ENCODE measurements around the gene TMEM139.
A peak's percentile ranks its signal among the peaks of the same experiment; 100 is the strongest.

TMEM139 gene

DNA sequence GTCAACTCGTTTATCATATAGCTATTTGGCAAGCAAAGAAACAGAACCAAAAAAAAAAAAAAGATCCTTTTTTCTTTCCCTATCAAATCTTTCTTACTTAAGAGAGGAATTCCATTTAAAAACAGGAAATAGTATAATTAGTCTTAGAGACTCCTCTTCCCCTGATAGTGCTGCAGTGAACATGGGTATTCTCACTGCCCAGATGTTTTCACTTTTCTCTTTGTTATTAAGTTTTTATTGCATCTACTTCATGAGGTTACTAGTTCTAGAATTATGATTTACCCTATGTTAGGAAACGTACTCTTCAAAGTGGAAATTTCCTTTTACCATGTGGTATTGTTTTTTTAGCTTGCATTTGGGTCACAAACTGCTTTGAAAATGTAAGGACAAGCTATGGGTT, 11.9 kb downstream of the TMEM139 start:
- POLR2A ChIA-PET, result interaction anchor here (1.1 kb wide), 1 partner anchor 11 kb away, joined by 3 read pairs; no protein-coding TSS in a partner anchor
- CTCF ChIA-PET, result interaction anchor here (0.9 to 2.4 kb wide), 3 partner anchors 8 to 83 kb away, joined by 4 to 11 read pairs (median 7); no protein-coding TSS in a partner anchor
- no peak for DNase-seq (ENCODE audit: extremely low spot score)
- TF ChIP-seq CTBP1 (IDR thresholded peaks at IDR 0.05; ENCODE audit: borderline replicate concordance), result no peak
- TF ChIP-seq ARNT (IDR thresholded peaks at IDR 0.05), result no peak
- TF ChIP-seq BHLHE40 (IDR thresholded peaks at IDR 0.05; ENCODE audit: borderline replicate concordance), result no peak
- no peak for TF ChIP-seq HDGF (IDR thresholded peaks at IDR 0.05; ENCODE audit: borderline replicate concordance)
- no peak for TF ChIP-seq LEF1 (IDR thresholded peaks at IDR 0.05; ENCODE audit: borderline replicate concordance)
- TF ChIP-seq SP1 (IDR thresholded peaks at IDR 0.05), result no peak
- TF ChIP-seq ELF4 (IDR thresholded peaks at IDR 0.05), result no peak
- TF ChIP-seq, protein P1, sequence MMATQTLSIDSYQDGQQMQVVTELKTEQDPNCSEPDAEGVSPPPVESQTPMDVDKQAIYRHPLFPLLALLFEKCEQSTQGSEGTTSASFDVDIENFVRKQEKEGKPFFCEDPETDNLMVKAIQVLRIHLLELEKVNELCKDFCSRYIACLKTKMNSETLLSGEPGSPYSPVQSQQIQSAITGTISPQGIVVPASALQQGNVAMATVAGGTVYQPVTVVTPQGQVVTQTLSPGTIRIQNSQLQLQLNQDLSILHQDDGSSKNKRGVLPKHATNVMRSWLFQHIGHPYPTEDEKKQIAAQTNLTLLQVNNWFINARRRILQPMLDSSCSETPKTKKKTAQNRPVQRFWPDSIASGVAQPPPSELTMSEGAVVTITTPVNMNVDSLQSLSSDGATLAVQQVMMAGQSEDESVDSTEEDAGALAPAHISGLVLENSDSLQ (IDR thresholded peaks at IDR 0.05), result no peak
- no peak for TF ChIP-seq NFRKB (IDR thresholded peaks at IDR 0.05)
- no peak for TF ChIP-seq L3MBTL2 (conservative IDR thresholded peaks at IDR 0.05)
- no peak for TF ChIP-seq FOXA1 (IDR thresholded peaks at IDR 0.05)
- no peak for TF ChIP-seq FOXM1 (IDR thresholded peaks at IDR 0.05; ENCODE audit: borderline replicate concordance)
- no peak for TF ChIP-seq SUZ12 (IDR thresholded peaks at IDR 0.05)

DNA sequence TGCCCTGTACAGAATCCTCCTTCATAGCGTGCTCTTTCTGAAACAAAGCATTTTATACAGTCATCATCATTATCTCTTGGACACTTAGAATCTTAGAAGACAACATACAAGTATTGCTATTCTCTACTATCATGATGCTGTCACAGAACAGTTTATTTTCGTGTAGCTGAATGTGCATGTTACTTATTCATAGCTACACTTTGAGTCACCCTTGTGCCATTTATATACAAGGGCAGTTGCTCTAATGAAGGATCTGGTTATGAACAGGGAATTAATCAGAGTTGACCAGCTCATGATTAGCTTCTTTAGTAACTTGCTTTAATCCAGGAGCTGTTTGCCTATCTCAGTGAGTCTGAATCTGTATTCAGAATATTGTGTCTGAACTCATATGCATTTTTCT, 14.6 kb downstream of the TMEM139 start:
- no peak for TF ChIP-seq L3MBTL2 (conservative IDR thresholded peaks at IDR 0.05)
- no peak for TF ChIP-seq ZNF384 (IDR thresholded peaks at IDR 0.05)
- TF ChIP-seq FOXK2 (IDR thresholded peaks at IDR 0.05), result no peak
- TF ChIP-seq BHLHE40 (IDR thresholded peaks at IDR 0.05; ENCODE audit: borderline replicate concordance), result no peak
- no peak for TF ChIP-seq FOXM1 (IDR thresholded peaks at IDR 0.05; ENCODE audit: borderline replicate concordance)
- TF ChIP-seq FOXA1 (IDR thresholded peaks at IDR 0.05), result no peak
- TF ChIP-seq CTBP1 (IDR thresholded peaks at IDR 0.05; ENCODE audit: borderline replicate concordance), result no peak
- no peak for TF ChIP-seq ARNT (IDR thresholded peaks at IDR 0.05)
- no peak for TF ChIP-seq HDGF (IDR thresholded peaks at IDR 0.05; ENCODE audit: borderline replicate concordance)
- TF ChIP-seq LEF1 (IDR thresholded peaks at IDR 0.05; ENCODE audit: borderline replicate concordance), result no peak
- TF ChIP-seq TARDBP (IDR thresholded peaks at IDR 0.05), result no peak
- TF ChIP-seq SP1 (IDR thresholded peaks at IDR 0.05), result no peak
- TF ChIP-seq NFRKB (IDR thresholded peaks at IDR 0.05), result no peak
- no peak for DNase-seq (ENCODE audit: extremely low spot score)
- CTCF ChIA-PET, result interaction anchor here (0.7 to 1.7 kb wide), 10 partner anchors 8 to 107 kb away, joined by 3 to 14 read pairs (median 4); partner anchors contain the start of gene CLCN1
- POLR2A ChIA-PET, result interaction anchor here (1.3 kb wide), 1 partner anchor 36 kb away, joined by 5 read pairs; the partner anchor contains the start of gene GSTK1

DNA sequence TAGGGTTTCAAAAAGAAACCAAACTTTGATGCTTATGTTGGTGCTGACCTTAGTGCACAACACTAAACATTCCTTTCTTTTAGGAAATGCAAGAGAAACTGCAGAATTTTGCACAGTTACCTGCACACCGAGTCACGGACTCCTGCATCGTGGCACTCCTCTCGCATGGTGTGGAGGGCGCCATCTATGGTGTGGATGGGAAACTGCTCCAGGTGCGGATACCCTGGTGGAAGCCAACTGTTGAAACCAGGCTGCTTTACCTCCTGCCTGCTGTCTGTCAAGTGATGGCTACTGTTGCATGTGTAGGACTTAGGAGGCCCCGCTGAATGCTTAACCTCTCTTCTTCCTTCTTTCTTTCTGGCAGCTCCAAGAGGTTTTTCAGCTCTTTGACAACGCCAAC, 15.1 kb downstream of the TMEM139 start:
- POLR2A ChIA-PET, result interaction anchor here (1.3 kb wide), 1 partner anchor 36 kb away, joined by 5 read pairs; the partner anchor contains the start of gene GSTK1
- DNase-seq (ENCODE audit: extremely low spot score), result peak; percentile 69
- CTCF ChIA-PET, result interaction anchor here (0.7 to 1.7 kb wide), 10 partner anchors 9 to 106 kb away, joined by 3 to 14 read pairs (median 4); partner anchors contain the start of gene CLCN1
- TF ChIP-seq BHLHE40 (IDR thresholded peaks at IDR 0.05; ENCODE audit: borderline replicate concordance), result no peak
- TF ChIP-seq ZNF384 (IDR thresholded peaks at IDR 0.05), result no peak
- TF ChIP-seq SUZ12 (IDR thresholded peaks at IDR 0.05), result no peak
- no peak for TF ChIP-seq CTBP1 (IDR thresholded peaks at IDR 0.05; ENCODE audit: borderline replicate concordance)
- TF ChIP-seq FOXM1 (IDR thresholded peaks at IDR 0.05; ENCODE audit: borderline replicate concordance), result no peak
- TF ChIP-seq TARDBP (IDR thresholded peaks at IDR 0.05), result no peak
- no peak for TF ChIP-seq LEF1 (IDR thresholded peaks at IDR 0.05; ENCODE audit: borderline replicate concordance)
- TF ChIP-seq, protein P1 (IDR thresholded peaks at IDR 0.05), result no peak; the same call in 1 of the 2 replicates
- TF ChIP-seq HDGF (IDR thresholded peaks at IDR 0.05; ENCODE audit: borderline replicate concordance), result no peak

- ChIA-PET POLR2A (interaction anchor here (1.8 kb wide), 1 partner anchor 38 kb away, joined by 5 read pairs; the partner anchor contains the start of gene GSTK1), CTCF (interaction anchor here (0.7 to 1.2 kb wide), 4 partner anchors 9 to 79 kb away, joined by 3 to 4 read pairs (median 3); partner anchors contain the start of genes CLCN1 and GSTK1)
- no peak for TF ChIP-seq LEF1 (IDR thresholded peaks at IDR 0.05; ENCODE audit: borderline replicate concordance)
- no peak for TF ChIP-seq SP1 (IDR thresholded peaks at IDR 0.05)
- TF ChIP-seq SUZ12 (IDR thresholded peaks at IDR 0.05), result no peak
- no peak for TF ChIP-seq FOXM1 (IDR thresholded peaks at IDR 0.05; ENCODE audit: borderline replicate concordance)
- no peak for TF ChIP-seq FOXA1 (IDR thresholded peaks at IDR 0.05)
- no peak for TF ChIP-seq ARNT (IDR thresholded peaks at IDR 0.05)
- TF ChIP-seq TARDBP (IDR thresholded peaks at IDR 0.05), result no peak
- TF ChIP-seq HDGF (IDR thresholded peaks at IDR 0.05; ENCODE audit: borderline replicate concordance), result no peak
- no peak for TF ChIP-seq L3MBTL2 (conservative IDR thresholded peaks at IDR 0.05)
- no peak for TF ChIP-seq ELF4 (IDR thresholded peaks at IDR 0.05)
- no peak for TF ChIP-seq BHLHE40 (IDR thresholded peaks at IDR 0.05; ENCODE audit: borderline replicate concordance)
- no peak for TF ChIP-seq NFRKB (IDR thresholded peaks at IDR 0.05)
- TF ChIP-seq CTBP1 (IDR thresholded peaks at IDR 0.05; ENCODE audit: borderline replicate concordance), result no peak
- no peak for TF ChIP-seq ZNF384 (IDR thresholded peaks at IDR 0.05)
- TF ChIP-seq, protein P1 (IDR thresholded peaks at IDR 0.05), result no peak
- no peak for TF ChIP-seq FOXK2 (IDR thresholded peaks at IDR 0.05)
- DNase-seq (ENCODE audit: extremely low spot score), result no peak
Measured at GRCh38 chr7:143300959-143301935, 16.5 kb downstream of the TMEM139 start.

- TF ChIP-seq BHLHE40 (IDR thresholded peaks at IDR 0.05; ENCODE audit: borderline replicate concordance), result no peak
- TF ChIP-seq ZNF384 (IDR thresholded peaks at IDR 0.05), result no peak
- TF ChIP-seq LEF1 (IDR thresholded peaks at IDR 0.05; ENCODE audit: borderline replicate concordance), result no peak
- TF ChIP-seq SUZ12 (IDR thresholded peaks at IDR 0.05), result no peak
- no peak for TF ChIP-seq FOXK2 (IDR thresholded peaks at IDR 0.05)
- TF ChIP-seq HDGF (IDR thresholded peaks at IDR 0.05; ENCODE audit: borderline replicate concordance), result no peak
- TF ChIP-seq FOXM1 (IDR thresholded peaks at IDR 0.05; ENCODE audit: borderline replicate concordance), result no peak
- TF ChIP-seq ARNT (IDR thresholded peaks at IDR 0.05), result no peak
- no peak for TF ChIP-seq NFRKB (IDR thresholded peaks at IDR 0.05)
- TF ChIP-seq, protein P1 (IDR thresholded peaks at IDR 0.05), result no peak
- TF ChIP-seq TARDBP (IDR thresholded peaks at IDR 0.05), result no peak
- no peak for TF ChIP-seq ELF4 (IDR thresholded peaks at IDR 0.05)
- TF ChIP-seq L3MBTL2 (conservative IDR thresholded peaks at IDR 0.05), result no peak
- TF ChIP-seq CTBP1 (IDR thresholded peaks at IDR 0.05; ENCODE audit: borderline replicate concordance), result no peak
- no peak for TF ChIP-seq SP1 (IDR thresholded peaks at IDR 0.05)
- no peak for TF ChIP-seq FOXA1 (IDR thresholded peaks at IDR 0.05)
- ChIA-PET POLR2A (no interaction called here), CTCF (no interaction called here)
- DNase-seq (ENCODE audit: extremely low spot score), result no peak
Measured at GRCh38 chr7:143303733-143304132, 19.0 kb downstream of the TMEM139 start.
